Measurements from ENCODE around the gene TMEM117.
"Not testable (repeated sequence)": the region's sequence is repeated elsewhere in the genome, so short reads cannot be mapped to it uniquely, and the experiment has no call there.

Gene TMEM117

DNA sequence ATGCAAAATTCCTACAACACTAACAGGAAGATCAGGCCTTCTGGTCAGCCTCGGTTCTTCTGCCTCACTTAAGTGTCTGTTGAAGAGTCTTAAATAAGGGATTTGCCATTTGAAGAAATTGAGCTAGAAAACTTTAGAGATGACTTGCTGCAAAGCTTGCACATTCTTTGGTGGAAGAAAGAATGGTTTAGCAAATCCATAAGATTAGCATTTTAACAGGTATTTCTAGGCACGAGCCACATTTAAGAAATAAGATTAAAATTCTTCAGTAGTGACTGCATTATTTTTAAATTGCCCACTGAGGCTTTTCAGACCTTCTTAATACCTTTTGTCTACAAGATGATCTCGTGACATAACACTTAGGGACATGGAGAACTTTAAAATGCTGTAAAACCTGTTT, 327.1 kb downstream of the TMEM117 start:
- ATAC-seq = no peak
- Mint-ChIP-seq H3K27ac (no peak overlapping the region), H3K4me1 (no peaks in the 10 kb centered on the region), H3K4me3 (no peak overlapping the region), H3K9me3 (no peaks in the 10 kb centered on the region), H3K27me3 (no peaks in the 10 kb centered on the region)
- DNase-seq = no peak

DNA sequence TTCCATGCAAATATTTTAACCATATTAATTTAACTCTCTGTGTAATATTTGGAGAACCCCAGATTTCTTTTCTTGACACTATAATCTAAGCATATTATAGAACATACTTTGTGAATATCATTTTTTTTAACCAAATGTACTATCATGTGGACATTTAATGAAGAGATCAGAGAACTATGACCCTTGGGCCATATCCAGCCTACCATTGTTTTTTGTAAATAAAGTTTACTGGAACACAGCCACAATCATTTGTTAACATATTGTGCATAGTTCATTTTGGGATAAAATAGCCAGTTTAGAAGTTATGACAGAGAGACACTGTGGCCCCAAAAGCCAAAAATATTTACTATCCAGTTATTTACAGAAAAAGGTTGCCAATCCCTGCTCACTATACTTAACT, 338.2 kb downstream of the TMEM117 start:
- Mint-ChIP-seq H3K27ac (no peak overlapping the region), H3K4me3 (no peak overlapping the region), H3K27me3 (no peaks in the 10 kb centered on the region), H3K9me3 (peaks cover 0 to 8% of the 10 kb centered on the region in 2 donors), H3K4me1 (no peaks in the 10 kb centered on the region)
- ATAC-seq (no peak), DNase-seq (no peak)

- ATAC-seq (no peak), DNase-seq (no peak)
- H3K4me1 Mint-ChIP-seq = peaks cover 6% of the 10 kb centered on the region
- no peaks in the 10 kb centered on the region for H3K9me3 Mint-ChIP-seq
- H3K4me3 Mint-ChIP-seq = no peak overlapping the region
- H3K27me3 Mint-ChIP-seq = no peaks in the 10 kb centered on the region
- no peak overlapping the region for H3K27ac Mint-ChIP-seq
Measured at GRCh38 chr12:44184499-44185206, 348.8 kb downstream of the TMEM117 start.

- Mint-ChIP-seq H3K9me3 (no peaks in the 10 kb centered on the region), H3K4me3 (no peak overlapping the region), H3K27me3 (no peaks in the 10 kb centered on the region), H3K27ac (no peak overlapping the region), H3K4me1 (no peaks in the 10 kb centered on the region)
- ATAC-seq (peak; percentile 49), DNase-seq (no peak)
Measured at GRCh38 chr12:44193281-44193680, 357.4 kb downstream of the TMEM117 start.

DNA sequence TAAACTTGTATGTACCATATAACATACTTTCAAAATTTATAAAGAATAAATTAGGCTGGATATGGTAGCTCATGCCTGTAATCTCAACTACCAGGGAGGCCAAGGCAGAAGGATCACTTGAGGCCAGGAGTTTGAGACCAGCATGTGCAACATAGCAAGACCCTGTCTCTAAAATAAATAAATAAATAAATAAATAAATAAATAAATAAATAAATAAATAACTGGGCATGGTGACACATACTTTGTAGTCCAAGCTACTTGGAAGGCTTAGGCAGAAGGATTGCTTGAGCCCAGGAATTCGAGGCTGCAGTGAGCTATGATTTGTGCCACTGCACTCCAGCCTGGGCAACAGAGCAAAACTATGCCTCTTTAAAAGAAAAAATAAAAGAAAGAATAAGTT, 359.8 kb downstream of the TMEM117 start:
- H3K27me3 Mint-ChIP-seq, H3K4me3 Mint-ChIP-seq: not testable (repeated sequence)

GRCh38 chr12:44206045-44206444, 370.2 kb downstream of the TMEM117 start:
- Mint-ChIP-seq H3K27ac (no peak overlapping the region), H3K27me3 (no peaks in the 10 kb centered on the region), H3K4me1 (no peaks in the 10 kb centered on the region), H3K4me3 (no peak overlapping the region), H3K9me3 (peaks cover 22 to 28% of the 10 kb centered on the region in 2 donors)
- DNase-seq = no peak
- no peak for ATAC-seq

More for the DNA sequence above, 359.8 kb downstream of the TMEM117 start:
- not testable (repeated sequence) for H3K27ac Mint-ChIP-seq, H3K4me1 Mint-ChIP-seq, ATAC-seq, DNase-seq, H3K9me3 Mint-ChIP-seq

- H3K4me3 Mint-ChIP-seq = no peak overlapping the region
- no peak overlapping the region for H3K27ac Mint-ChIP-seq
- no peaks in the 10 kb centered on the region for H3K27me3 Mint-ChIP-seq
- DNase-seq (no peak), ATAC-seq (no peak)
- H3K4me1 Mint-ChIP-seq = no peaks in the 10 kb centered on the region
- H3K9me3 Mint-ChIP-seq = peaks cover 10 to 13% of the 10 kb centered on the region in 2 donors
Measured at GRCh38 chr12:44217146-44217883, 381.4 kb downstream of the TMEM117 start.

DNA sequence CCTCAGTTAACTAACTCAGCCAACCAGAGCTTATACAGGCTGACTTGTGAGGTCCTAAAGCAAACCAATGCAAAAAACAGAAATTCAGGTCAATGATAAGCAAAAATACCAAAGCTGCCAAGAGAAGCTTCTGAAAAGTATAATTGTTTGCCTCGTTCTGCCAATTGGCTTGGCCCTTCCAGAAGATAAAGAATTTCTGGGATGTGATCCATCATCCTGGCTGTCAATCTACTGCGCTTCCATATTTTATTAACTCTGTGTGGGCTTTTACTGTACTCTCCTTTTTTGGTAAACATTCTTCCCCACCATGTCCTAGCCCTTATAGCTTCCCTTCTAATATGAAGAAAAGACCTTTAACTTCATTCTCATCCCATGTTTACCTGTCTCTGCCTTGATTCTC, 387.9 kb downstream of the TMEM117 start:
- H3K27ac Mint-ChIP-seq = no peak overlapping the region
- DNase-seq (no peak), ATAC-seq (no peak)
- H3K4me3 Mint-ChIP-seq = no peak overlapping the region
- peaks cover 0 to 7% of the 10 kb centered on the region in 2 donors for H3K9me3 Mint-ChIP-seq
- no peaks in the 10 kb centered on the region for H3K4me1 Mint-ChIP-seq
- no peaks in the 10 kb centered on the region for H3K27me3 Mint-ChIP-seq

DNA sequence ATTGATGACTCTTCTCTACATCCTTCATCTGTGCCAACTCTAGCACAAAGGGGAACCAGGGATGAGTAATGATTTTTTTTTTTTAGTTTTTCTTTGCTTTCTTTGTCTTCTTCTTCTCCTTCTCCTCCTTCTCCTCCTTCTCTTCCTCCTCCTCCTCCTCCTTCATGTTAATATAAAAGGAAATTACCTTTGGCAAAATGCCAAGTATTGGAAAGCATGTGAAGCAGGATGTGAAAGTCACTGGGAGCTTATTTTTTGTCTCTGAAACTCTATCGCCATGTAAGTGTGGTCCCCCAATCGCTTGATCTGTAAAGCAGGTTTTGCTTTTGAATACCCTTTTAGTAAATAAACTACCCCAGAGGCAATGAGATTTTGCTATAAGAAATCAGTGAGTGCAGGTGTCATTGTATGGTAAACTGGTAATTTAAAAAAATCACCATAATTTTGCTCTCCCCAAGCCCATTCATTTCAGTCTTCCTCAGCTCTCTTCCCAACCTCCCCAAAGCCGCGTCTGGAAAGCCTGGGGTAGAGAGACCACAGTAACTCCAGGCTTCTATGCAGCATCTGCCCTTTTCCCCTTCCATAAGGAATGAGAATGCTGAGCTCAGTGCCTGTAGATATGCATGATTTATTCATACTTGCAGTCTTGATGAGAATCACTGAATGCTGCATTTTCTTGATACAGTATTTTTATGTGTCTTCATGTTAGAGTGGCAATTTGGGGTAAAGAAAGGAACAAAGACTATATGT, 388.7 kb downstream of the TMEM117 start:
- no peak overlapping the region for H3K4me3 Mint-ChIP-seq
- H3K4me1 Mint-ChIP-seq = no peaks in the 10 kb centered on the region
- DNase-seq = no peak
- peaks cover 0 to 7% of the 10 kb centered on the region in 2 donors for H3K9me3 Mint-ChIP-seq
- no peaks in the 10 kb centered on the region for H3K27me3 Mint-ChIP-seq
- no peak overlapping the region for H3K27ac Mint-ChIP-seq
- ATAC-seq = no peak

DNA sequence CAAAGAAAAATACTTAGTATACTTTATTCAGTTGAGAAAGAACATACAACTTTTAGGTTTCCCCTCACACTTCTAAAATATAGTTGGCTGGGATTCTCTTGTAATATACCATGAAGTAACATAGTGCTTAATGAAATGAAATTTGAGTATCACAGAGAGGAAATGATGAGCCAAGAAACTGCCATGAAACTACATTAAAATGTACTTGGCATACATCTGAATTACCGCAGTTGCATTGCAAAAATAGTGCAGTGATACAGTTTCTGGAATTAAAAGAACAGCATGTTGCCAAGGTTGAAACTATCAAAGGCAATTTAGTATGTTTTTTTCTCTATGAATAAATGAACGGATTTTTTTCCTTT, 389.2 kb downstream of the TMEM117 start:
- no peak for ATAC-seq
- H3K9me3 Mint-ChIP-seq = peaks cover 0 to 7% of the 10 kb centered on the region in 2 donors
- no peak overlapping the region for H3K27ac Mint-ChIP-seq
- H3K4me3 Mint-ChIP-seq = no peak overlapping the region
- H3K27me3 Mint-ChIP-seq = no peaks in the 10 kb centered on the region
- no peaks in the 10 kb centered on the region for H3K4me1 Mint-ChIP-seq
- no peak for DNase-seq

GRCh38 chr12:44227616-44228015, 391.7 kb downstream of the TMEM117 start:
- Mint-ChIP-seq H3K27me3 (no peaks in the 10 kb centered on the region), H3K9me3 (no peaks in the 10 kb centered on the region), H3K27ac (no peak overlapping the region), H3K4me3 (no peak overlapping the region), H3K4me1 (no peaks in the 10 kb centered on the region)
- DNase-seq (no peak), ATAC-seq (no peak)

DNA sequence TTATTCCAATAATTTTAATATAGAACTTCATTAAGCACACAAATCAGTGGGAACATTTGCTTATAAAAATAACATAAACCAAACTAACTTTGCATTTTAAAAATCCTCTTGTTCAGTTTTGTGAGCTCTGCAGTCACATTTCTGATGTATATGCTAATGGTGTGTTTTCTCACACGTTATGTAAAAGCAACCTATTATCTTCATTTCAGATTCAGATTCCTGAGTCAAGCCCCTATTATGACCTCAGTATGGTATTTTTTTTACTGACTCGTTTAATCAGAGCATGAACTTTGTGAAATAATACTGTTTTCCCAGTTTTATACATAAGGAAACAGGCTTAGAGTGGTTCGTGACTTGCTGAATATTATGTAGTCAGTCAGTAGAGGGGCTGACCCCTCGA, 394.0 kb downstream of the TMEM117 start:
- no peak overlapping the region for H3K27ac Mint-ChIP-seq
- ATAC-seq = no peak

DNA sequence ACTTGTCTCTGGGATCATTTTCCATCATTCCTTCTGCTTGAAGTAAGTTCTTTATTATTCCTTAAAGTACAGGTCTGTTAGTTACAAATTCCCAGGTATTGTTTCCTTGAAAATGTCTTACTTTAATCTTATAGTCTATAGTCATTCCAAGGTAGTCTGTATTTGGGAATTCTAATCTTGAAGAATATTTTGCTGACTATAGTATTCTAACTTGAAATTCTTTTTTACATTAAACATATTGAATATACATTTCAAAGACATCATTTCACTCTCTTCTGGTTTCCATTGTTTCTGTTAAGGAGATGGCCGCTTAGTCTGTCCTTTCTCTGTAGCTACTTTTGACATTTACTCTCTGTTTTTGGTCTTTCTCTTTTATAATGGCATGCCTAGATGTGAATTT, 399.8 kb downstream of the TMEM117 start:
- DNase-seq (no peak), ATAC-seq (no peak)
- no peaks in the 10 kb centered on the region for H3K9me3 Mint-ChIP-seq
- no peak overlapping the region for H3K4me3 Mint-ChIP-seq
- no peaks in the 10 kb centered on the region for H3K4me1 Mint-ChIP-seq
- H3K27ac Mint-ChIP-seq = no peak overlapping the region
- H3K27me3 Mint-ChIP-seq = no peaks in the 10 kb centered on the region

More for the DNA sequence above, 394.0 kb downstream of the TMEM117 start:
- Mint-ChIP-seq H3K27me3 (no peaks in the 10 kb centered on the region), H3K4me3 (no peak overlapping the region), H3K9me3 (no peaks in the 10 kb centered on the region), H3K4me1 (no peaks in the 10 kb centered on the region)
- DNase-seq = no peak

DNA sequence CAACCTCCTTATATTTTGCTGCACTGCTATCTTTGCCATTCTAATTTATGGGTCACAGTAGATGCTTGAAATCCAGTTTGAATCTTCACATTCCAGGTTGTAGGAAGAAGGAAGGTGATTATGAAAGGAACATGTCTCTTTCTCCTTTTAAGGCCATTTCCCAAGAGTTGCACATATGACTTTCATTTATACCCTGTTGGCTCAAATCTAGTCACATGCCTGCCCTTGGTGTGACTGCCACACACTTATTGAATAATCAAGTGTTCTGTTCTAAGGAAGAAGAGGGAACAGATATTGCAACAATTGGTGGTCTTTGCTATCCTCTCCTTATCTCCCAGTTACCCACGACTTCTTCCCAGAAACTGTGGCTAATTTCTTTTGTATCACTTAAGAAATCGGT, 404.3 kb downstream of the TMEM117 start:
- ATAC-seq (no peak), DNase-seq (no peak)
- H3K4me1 Mint-ChIP-seq = no peaks in the 10 kb centered on the region
- H3K9me3 Mint-ChIP-seq = no peaks in the 10 kb centered on the region
- no peak overlapping the region for H3K4me3 Mint-ChIP-seq
- no peaks in the 10 kb centered on the region for H3K27me3 Mint-ChIP-seq
- no peak overlapping the region for H3K27ac Mint-ChIP-seq

- no peak overlapping the region for H3K4me3 Mint-ChIP-seq
- H3K27me3 Mint-ChIP-seq = no peaks in the 10 kb centered on the region
- no peak overlapping the region for H3K27ac Mint-ChIP-seq
- H3K4me1 Mint-ChIP-seq = no peaks in the 10 kb centered on the region
- ATAC-seq = no peak
- no peak for DNase-seq
- H3K9me3 Mint-ChIP-seq = peaks cover 0 to 10% of the 10 kb centered on the region in 2 donors
Measured at GRCh38 chr12:44245932-44246331, 410.1 kb downstream of the TMEM117 start.

DNA sequence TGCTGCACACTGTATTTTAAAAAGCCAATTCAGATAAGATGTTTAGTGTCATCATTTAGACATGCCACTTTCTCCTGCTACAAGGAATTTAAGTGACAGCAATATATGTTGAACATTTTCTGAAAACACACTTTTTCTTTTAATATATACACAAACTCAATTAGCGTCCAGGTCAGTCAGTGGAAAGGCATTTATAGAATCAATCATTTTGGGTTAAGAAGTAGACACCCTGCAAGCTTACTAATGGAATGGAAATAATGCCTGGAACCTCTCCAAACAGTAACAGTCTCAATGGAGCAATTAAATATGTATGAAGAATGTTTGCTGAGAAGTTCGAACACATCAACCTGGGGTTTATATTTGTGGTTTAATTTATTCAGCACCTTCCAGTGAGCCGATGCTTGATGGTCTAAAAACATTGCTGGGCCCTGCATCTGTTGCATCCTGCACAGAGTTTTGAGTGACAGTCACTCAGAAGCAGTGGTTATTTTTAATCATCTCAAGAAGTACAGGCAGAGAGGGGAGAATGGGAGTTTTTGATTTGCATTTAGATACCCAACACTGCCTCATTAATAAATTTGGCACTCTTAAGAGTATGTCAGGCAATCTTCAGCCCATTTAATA, 410.7 kb downstream of the TMEM117 start:
- ATAC-seq (no peak), DNase-seq (no peak)
- H3K27ac Mint-ChIP-seq = no peak overlapping the region
- no peaks in the 10 kb centered on the region for H3K27me3 Mint-ChIP-seq
- peaks cover 0 to 10% of the 10 kb centered on the region in 2 donors for H3K9me3 Mint-ChIP-seq
- no peaks in the 10 kb centered on the region for H3K4me1 Mint-ChIP-seq
- no peak overlapping the region for H3K4me3 Mint-ChIP-seq

Data from stimulated activated naive CD8-positive, alpha-beta T cell treated with anti-CD3 and anti-CD28 coated beads, Interleukin-15, amount 100 ng/mL, for 72 hours (primary cell).